Hepatocyte (in vitro differentiated cells): Measurements from ENCODE around the gene DLG3. TPM values are rescaled to one million over a fixed set of nuclear protein-coding genes. Genes with fewer than 3 reads are reported as not detected.

ENCODE experiments used
- DNase-seq: peaks from one replicate; pipeline ENCODE4 v3.0.0-alpha.2; 2016; ENCODE audit warnings: low spot score
- H2AFZ ChIP-seq: fragments of 200-600 bp; sonication (generic); 2 replicates; pipeline ENCODE4 v1.6.0; 2016; ENCODE audit warnings: antibody characterized with exemption, mild to moderate bottlenecking
- H3K27ac ChIP-seq: fragments of 200-600 bp; sonication (generic); 2 replicates; pipeline ENCODE4 v1.5.1; 2016; ENCODE audit warnings: mild to moderate bottlenecking
- H3K27me3 ChIP-seq: fragments of 200-600 bp; sonication (generic); 2 replicates; pipeline ENCODE4 v1.6.1; 2016
- H3K36me3 ChIP-seq: fragments of 200-600 bp; sonication (generic); replicated peaks from 2 replicates; pipeline ENCODE4 v1.5.1; 2016; ENCODE audit warnings: low read depth; ENCODE audit not compliant: insufficient read depth
- H3K4me1 ChIP-seq: fragments of 200-600 bp; sonication (generic); 2 replicates; pipeline ENCODE4 v1.5.1; 2016; ENCODE audit warnings: mild to moderate bottlenecking, moderate library complexity; ENCODE audit not compliant: insufficient read depth
- H3K4me2 ChIP-seq: fragments of 200-600 bp; sonication (generic); 2 replicates; pipeline ENCODE4 v1.6.0; 2016
- H3K4me3 ChIP-seq: fragments of 200-600 bp; sonication (generic); 2 replicates; pipeline ENCODE4 v1.5.1; 2016; ENCODE audit warnings: mild to moderate bottlenecking
- H3K79me2 ChIP-seq: fragments of 200-600 bp; sonication (generic); 2 replicates; pipeline ENCODE4 v1.6.0; 2017; ENCODE audit warnings: mild to moderate bottlenecking
- H3K9me2 ChIP-seq: fragments of 200-600 bp; sonication (generic); replicated peaks from 2 replicates; pipeline ENCODE4 v1.6.0; 2017; ENCODE audit warnings: mild to moderate bottlenecking; ENCODE audit not compliant: insufficient read depth
- H3K9me3 ChIP-seq: fragments of 200-600 bp; sonication (generic); 2 replicates; pipeline ENCODE4 v1.5.1; 2016; ENCODE audit warnings: low read depth, mild to moderate bottlenecking
- H4K20me1 ChIP-seq: fragments of 200-600 bp; sonication (generic); 2 replicates; pipeline ENCODE4 v1.6.0; 2016; ENCODE audit warnings: mild to moderate bottlenecking; ENCODE audit not compliant: insufficient read depth, poor library complexity, severe bottlenecking
- CTCF ChIP-seq: fragments of 200-600 bp; sonication (generic); IDR thresholded peaks from 2 replicates; pipeline ENCODE4 v1.5.1; 2016; ENCODE audit warnings: antibody characterized with exemption, mild to moderate bottlenecking; ENCODE audit not compliant: poor library complexity
- EZH2 ChIP-seq: fragments of 200-600 bp; sonication (generic); IDR thresholded peaks from 2 replicates; pipeline ENCODE4 v1.6.1; 2016; ENCODE audit warnings: antibody characterized with exemption, mild to moderate bottlenecking, borderline replicate concordance
- EZH2phosphoT487 ChIP-seq: fragments of 200-600 bp; sonication (generic); IDR thresholded peaks from one replicate; pipeline ENCODE4 v1.6.1; 2018; ENCODE audit warnings: antibody characterized with exemption, mild to moderate bottlenecking, low read depth, moderate library complexity; ENCODE audit not compliant: unreplicated experiment, severe bottlenecking
- WGBS: methylation state at CpG from one replicate; pipeline ENCODE4 v1.1.6; 2016; ENCODE audit warnings: low lambda C conversion rate; ENCODE audit errors: missing lambda C conversion rate; 5-methylcytosine and 5-hydroxymethylcytosine counted together
- polyA plus RNA-seq: library from polyadenylated mRNA; unstranded; fragments of >200 nt; fragmentation: Nextera tagmentation; extraction: Ambion mirVana; gene quantifications from 2 replicates; pipeline ENCODE4 v1.2.1, GENCODE V29; 2016
- total RNA-seq: library from RNA; depleted of rRNA; stranded (reverse); fragments of >200 nt; gene quantifications from 2 replicates; pipeline ENCODE4 v1.2.3, GENCODE V29; 2014

Gene DLG3
- total and polyA plus RNA-seq, 2 experiments from 2014 or later = 9.6 to 17.7 TPM

GRCh38 chrX:70549429-70549828, 104.8 kb downstream of the DLG3 start:
- no peak for DNase-seq
- Histone ChIP-seq H3K4me2 (no peak overlapping the region), H3K9me2 (no peaks in the 10 kb centered on the region), H3K27ac (no peak overlapping the region), H3K9me3 (no peaks in the 10 kb centered on the region), H3K4me3 (no peak overlapping the region), H4K20me1 (no peaks in the 10 kb centered on the region), H3K79me2 (no peaks in the 10 kb centered on the region), H2AFZ (no peak overlapping the region), H3K27me3 (no peaks in the 10 kb centered on the region), H3K4me1 (no peaks in the 10 kb centered on the region), H3K36me3 (no peaks in the 10 kb centered on the region)
- TF ChIP-seq CTCF (no peak), EZH2 (no peak), EZH2phosphoT487 (no peak)
- 62% methylated on average over 3 of the region's 3 CpGs for WGBS

- Histone ChIP-seq H4K20me1 (no peaks in the 10 kb centered on the region), H3K9me2 (no peaks in the 10 kb centered on the region), H3K27me3 (no peaks in the 10 kb centered on the region), H3K4me3 (no peak overlapping the region), H2AFZ (no peak overlapping the region), H3K27ac (no peak overlapping the region), H3K79me2 (no peaks in the 10 kb centered on the region), H3K4me2 (no peak overlapping the region), H3K9me3 (no peaks in the 10 kb centered on the region), H3K4me1 (no peaks in the 10 kb centered on the region), H3K36me3 (no peaks in the 10 kb centered on the region)
- WGBS = 49% methylated on average over 7 of the region's 7 CpGs
- no peak for DNase-seq
- TF ChIP-seq EZH2 = no peak
- no peak for TF ChIP-seq CTCF
- no peak for TF ChIP-seq EZH2phosphoT487
These were observed 107.6 kb downstream of the DLG3 start for GRCh38 chrX:70552130-70552704.

- H3K36me3 ChIP-seq = no peaks in the 10 kb centered on the region
- H3K27me3 ChIP-seq = no peaks in the 10 kb centered on the region
- H3K27ac ChIP-seq = no peak overlapping the region
- H2AFZ ChIP-seq = no peak overlapping the region
- DNase-seq = no peak
- no peaks in the 10 kb centered on the region for H4K20me1 ChIP-seq
- no peak overlapping the region for H3K4me2 ChIP-seq
- TF ChIP-seq EZH2phosphoT487 (no peak), CTCF (no peak), EZH2 (no peak)
- no peaks in the 10 kb centered on the region for H3K9me2 ChIP-seq
- no peaks in the 10 kb centered on the region for H3K9me3 ChIP-seq
- H3K79me2 ChIP-seq = no peaks in the 10 kb centered on the region
- no peak overlapping the region for H3K4me3 ChIP-seq
- 48% methylated on average over 1 of the region's 1 CpG for WGBS
- no peaks in the 10 kb centered on the region for H3K4me1 ChIP-seq
These were observed 108.9 kb downstream of the DLG3 start for GRCh38 chrX:70553516-70553915.

GRCh38 chrX:70554081-70554480, 109.4 kb downstream of the DLG3 start:
- H3K4me1 ChIP-seq = no peaks in the 10 kb centered on the region
- no peak overlapping the region for H3K27ac ChIP-seq

More at GRCh38 chrX:70554081-70554480, 109.4 kb downstream of the DLG3 start:
- H3K9me3 ChIP-seq = no peaks in the 10 kb centered on the region
- H2AFZ ChIP-seq = no peak overlapping the region
- no peaks in the 10 kb centered on the region for H4K20me1 ChIP-seq
- TF ChIP-seq EZH2phosphoT487 (no peak), EZH2 (no peak), CTCF (peak; percentile 33)
- no peaks in the 10 kb centered on the region for H3K9me2 ChIP-seq
- H3K27me3 ChIP-seq = no peaks in the 10 kb centered on the region
- H3K36me3 ChIP-seq = no peaks in the 10 kb centered on the region
- 4% methylated on average over 2 of the region's 2 CpGs for WGBS
- no peak overlapping the region for H3K4me2 ChIP-seq
- no peaks in the 10 kb centered on the region for H3K79me2 ChIP-seq
- H3K4me3 ChIP-seq = no peak overlapping the region
- peak; percentile 6 for DNase-seq
